ENCODE measurements around the gene FKBP1A. TPM values are rescaled to one million over a fixed set of nuclear protein-coding genes. Genes with fewer than 3 reads are reported as not detected.

Gene FKBP1A
- total RNA-seq, 1 donor from 2014 or later: 143 TPM

Other genes starting within 250 kb of the FKBP1A start
- gene TMEM74B, start 208.1 kb downstream of the FKBP1A start, total RNA-seq: 2.9 TPM
- 0.14 TPM for gene C20orf202, start 189.6 kb downstream of the FKBP1A start, total RNA-seq
- gene RAD21L1, start 167.0 kb downstream of the FKBP1A start, total RNA-seq: not detected
- 8.5 TPM for gene SNPH, start 126.8 kb downstream of the FKBP1A start, total RNA-seq
- 1.2 TPM for gene SDCBP2, start 63.9 kb downstream of the FKBP1A start, total RNA-seq
- 51.6 TPM for gene NSFL1C, start 73.8 kb upstream of the FKBP1A start, total RNA-seq
- gene SIRPB2, start 98.4 kb upstream of the FKBP1A start, total RNA-seq: 4.0 TPM
- gene SIRPD, start 164.7 kb upstream of the FKBP1A start, total RNA-seq: not detected
- 0.68 TPM for gene SIRPB1, start 227.0 kb upstream of the FKBP1A start, total RNA-seq

All from Right ventricle myocardium inferior (tissue), 1 donor.